ENCODE results near the gene HS3ST4.

- TF ChIP-seq EZH2 (IDR thresholded peaks at IDR 0.05; ENCODE audit: insufficient read depth, poor library complexity, severe bottlenecking) (no peak), EZH2phosphoT487 (IDR thresholded peaks at IDR 0.05; ENCODE audit: insufficient read depth, low read depth) (no peak)
Observed at GRCh38 chr16:25783226-25783625, 91.5 kb downstream of the HS3ST4 start.
